Motor neuron (in vitro differentiated cells): ENCODE measurements around the gene YTHDF2. TPM values are rescaled to one million over a fixed set of nuclear protein-coding genes. Genes with fewer than 3 reads are reported as not detected.
"Not testable (repeated sequence)": the region's sequence is repeated elsewhere in the genome, so short reads cannot be mapped to it uniquely, and the experiment has no call there.

Source experiments
- ATAC-seq, 8 experiments: fragments of 200-7000 bp; cut with Tn5 transposase; replicated peaks in 6 of 8; 2 replicates each; pipeline ENCODE4 v1.8.0; 2021; ENCODE audit warnings: mild to moderate bottlenecking in 8 of 8, moderate library complexity in 8 of 8
- H3K27ac ChIP-seq, 2 donors: fragments of 250-450 bp; sonication (Bioruptor Pico); 2 replicates each; pipeline ENCODE4 v1.9.0; 2021; ENCODE audit warnings: antibody characterized with exemption in 2 of 2, mild to moderate bottlenecking in 2 of 2, moderate library complexity in 1 of 2
- H3K4me1 ChIP-seq, 2 donors: fragments of 250-450 bp; sonication (Bioruptor Pico); replicated peaks in 1 of 2; 2 replicates each; pipeline ENCODE4 v1.6.1; 2021; ENCODE audit warnings: antibody characterized with exemption in 2 of 2, mild to moderate bottlenecking in 2 of 2, moderate library complexity in 1 of 2
- H3K4me3 ChIP-seq, 5 donors: fragments of 250-450 bp; sonication (Bioruptor Pico); 2 replicates each; pipeline ENCODE4 v1.9.0; 2021; ENCODE audit warnings: antibody characterized with exemption in 5 of 5, mild to moderate bottlenecking in 5 of 5, moderate library complexity in 4 of 5
- WGBS, 10 experiments: fragments of 450-650 bp; shearing (Covaris generic); methylation state at CpG; one replicate each; pipeline ENCODE4 v1.0.0; 2022; 5-methylcytosine and 5-hydroxymethylcytosine counted together
- in situ Hi-C, 9 experiments: fragments of 400-800 bp; cut with MboI; loops; one replicate each; pipeline ENCODE4 v1.15.0; 2021; ENCODE audit warnings: low sequenced_read_pairs in 9 of 9, low pct_unique_long_range_greater_than_20kb in 2 of 9; ENCODE audit not compliant: unreplicated experiment in 9 of 9
- total RNA-seq, 8 experiments: library from RNA; unstranded; fragments of 300-600 nt; gene quantifications; 2 replicates each; pipeline versions ENCODE4 v1.2.3 to v1.2.4, GENCODE V29; 2022

The YTHDF2 gene
- total RNA-seq, 8 experiments from 2014 or later = 60.2 to 149 (median 88.6) TPM

DNA sequence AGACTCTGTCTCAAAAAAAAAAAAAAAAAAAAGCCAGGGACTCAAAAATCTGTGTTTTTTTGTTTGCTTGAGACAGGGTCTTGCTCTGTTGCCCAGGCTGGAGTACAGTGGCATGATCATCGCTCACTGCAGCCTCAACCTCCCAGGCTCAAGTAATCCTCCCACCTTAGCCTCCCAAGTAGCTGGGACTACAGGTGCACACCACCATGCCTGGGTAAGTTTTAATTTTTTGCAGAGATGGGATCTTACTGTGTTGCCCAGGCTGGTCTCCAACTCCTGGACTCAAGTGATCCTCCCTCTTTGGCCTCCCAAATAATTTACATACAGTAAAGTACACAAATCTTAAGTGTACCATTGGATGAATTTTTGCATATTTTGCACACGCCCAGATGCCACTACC lies 55.2 kb downstream of the YTHDF2 start:
- 0 to 100% (median 76%) methylated on average over 1 to 2 of the region's 2 CpGs; no CpG with 5 or more reads in 2 of the 10 experiments for WGBS, 10 experiments
- ATAC-seq, H3K4me1 ChIP-seq, H3K27ac ChIP-seq, H3K4me3 ChIP-seq: not testable (repeated sequence)
- in situ Hi-C loops = loop anchor here in 1 of 9 experiments (25.0 kb wide), 2 partner anchors 245 to 420 kb away; no protein-coding TSS in a partner anchor

DNA sequence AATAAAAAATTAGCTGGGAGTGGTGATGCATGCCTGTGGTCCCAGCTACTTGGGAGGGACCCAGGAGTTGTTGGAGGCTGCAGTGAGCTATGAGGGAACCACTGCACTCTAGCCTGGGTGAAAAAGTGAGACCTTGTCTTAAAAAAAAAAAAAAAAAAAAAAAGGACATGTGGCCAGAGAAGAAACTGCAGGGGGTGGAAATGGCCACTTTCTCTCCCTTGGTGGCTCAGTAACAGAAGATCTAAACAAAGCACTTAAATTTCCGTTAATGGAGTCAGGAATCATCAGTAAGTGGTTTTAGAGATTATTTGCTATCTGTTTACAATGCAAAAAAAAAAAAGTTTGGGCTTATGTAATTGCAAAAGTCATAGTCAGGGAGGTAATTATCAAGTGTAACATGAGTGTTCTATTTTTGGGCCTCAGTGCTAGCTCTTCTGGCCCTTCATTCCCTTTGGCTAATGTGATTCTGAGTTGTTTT lies 55.9 kb downstream of the YTHDF2 start:
- 0 to 100% (median 83%) methylated on average over 1 of the region's 1 CpG; no CpG with 5 or more reads in 1 of the 10 experiments for WGBS, 10 experiments
- ATAC-seq = no peak
- Histone ChIP-seq H3K27ac (no peak overlapping the region), H3K4me1 (no peaks in the 10 kb centered on the region), H3K4me3 (no peak overlapping the region)
- in situ Hi-C loops = loop anchor here in 1 of 9 experiments (25.0 kb wide), 2 partner anchors 245 to 420 kb away; no protein-coding TSS in a partner anchor

DNA sequence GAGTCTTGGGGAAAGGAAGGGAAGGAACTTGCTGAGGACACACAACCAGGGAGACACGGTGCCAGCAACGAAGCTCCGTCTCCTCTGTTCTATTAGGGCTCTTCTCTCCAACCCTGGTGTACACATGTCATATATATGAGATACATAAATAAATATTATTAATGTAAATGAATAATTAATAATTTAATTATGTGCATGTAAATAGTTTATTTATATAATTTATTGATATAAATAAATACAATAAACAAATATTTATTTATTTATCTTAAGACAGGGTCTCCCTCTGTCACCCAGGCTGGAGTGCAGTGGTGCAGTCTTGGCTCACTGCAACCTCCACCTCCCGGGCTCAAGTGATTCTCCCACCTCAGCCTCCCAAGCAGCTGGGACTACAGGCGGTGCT lies 57.8 kb downstream of the YTHDF2 start:
- in situ Hi-C loops = loop anchor here in 1 of 9 experiments (25.0 kb wide), 2 partner anchors 243 to 418 kb away; no protein-coding TSS in a partner anchor
- not testable (repeated sequence) for H3K4me1 ChIP-seq, H3K27ac ChIP-seq, ATAC-seq, H3K4me3 ChIP-seq
- 80 to 100% (median 92%) methylated on average over 2 to 5 of the region's 5 CpGs; no CpG with 5 or more reads in 4 of the 10 experiments for WGBS, 10 experiments

GRCh38 chr1:28796352-28797211 lies 59.8 kb downstream of the YTHDF2 start:
- 0 to 82% (median 67%) methylated on average over 1 to 18 of the region's 18 CpGs; no CpG with 5 or more reads in 1 of the 10 experiments for WGBS, 10 experiments
- peaks cover 0 to 4% of the 10 kb centered on the region in 2 donors for H3K4me1 ChIP-seq
- peak in 4 of 8 experiments; percentile 48 to 87 (median 68) for ATAC-seq
- H3K27ac ChIP-seq = no peak overlapping the region
- in situ Hi-C loops = loop anchor here in 1 of 9 experiments (25.0 kb wide), 2 partner anchors 241 to 416 kb away; no protein-coding TSS in a partner anchor
- no peak overlapping the region for H3K4me3 ChIP-seq

GRCh38 chr1:28800324-28800723 lies 63.6 kb downstream of the YTHDF2 start:
- peaks cover 0 to 13% of the 10 kb centered on the region in 2 donors for H3K4me1 ChIP-seq
- no peak for ATAC-seq
- no peak overlapping the region for H3K27ac ChIP-seq
- WGBS, 10 experiments = 0 to 61% (median 27%) methylated on average over 1 to 3 of the region's 3 CpGs; no CpG with 5 or more reads in 4 of the 10 experiments
- no peak overlapping the region for H3K4me3 ChIP-seq
- in situ Hi-C loops = no loop called here

- in situ Hi-C loops = no loop called here
- ATAC-seq = no peak
- WGBS, 10 experiments = 40 to 100% (median 80%) methylated on average over 1 to 5 of the region's 6 CpGs; no CpG with 5 or more reads in 3 of the 10 experiments
- H3K4me1 ChIP-seq = peaks cover 0 to 13% of the 10 kb centered on the region in 2 donors
- H3K4me3 ChIP-seq = no peak overlapping the region
- H3K27ac ChIP-seq = no peak overlapping the region
These were observed 64.7 kb downstream of the YTHDF2 start for GRCh38 chr1:28801461-28801860.

DNA sequence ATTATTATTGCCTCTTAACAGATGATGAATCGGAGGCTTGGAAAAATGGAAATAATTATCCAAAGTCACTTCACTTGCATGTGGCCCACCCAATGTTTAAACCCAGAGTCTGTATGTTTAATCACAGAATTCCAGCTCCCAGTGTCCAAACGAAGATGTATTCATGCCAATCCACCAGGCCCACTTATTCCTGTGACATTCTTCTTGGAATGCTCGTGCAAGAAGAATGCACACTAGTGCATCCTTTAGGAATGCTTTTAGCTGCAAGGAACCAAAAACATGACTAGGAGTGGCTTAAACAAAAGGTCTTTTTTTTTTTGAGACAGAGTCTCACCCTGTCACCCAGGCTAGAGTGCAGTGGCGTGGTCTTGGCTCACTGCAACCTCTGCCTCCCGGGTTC lies 66.3 kb downstream of the YTHDF2 start:
- Histone ChIP-seq H3K4me3 (no peak overlapping the region), H3K4me1 (peaks cover 0 to 13% of the 10 kb centered on the region in 2 donors), H3K27ac (no peak overlapping the region)
- 0 to 93% (median 77%) methylated on average over 1 to 5 of the region's 5 CpGs; no CpG with 5 or more reads in 2 of the 10 experiments for WGBS, 10 experiments
- in situ Hi-C loops = no loop called here
- ATAC-seq = no peak

GRCh38 chr1:28803662-28804061 lies 66.9 kb downstream of the YTHDF2 start:
- H3K27ac ChIP-seq = no peak overlapping the region
- in situ Hi-C loops = no loop called here
- ATAC-seq = no peak
- WGBS, 10 experiments = 35 to 100% (median 86%) methylated on average over 1 to 3 of the region's 3 CpGs; no CpG with 5 or more reads in 3 of the 10 experiments
- peaks cover 0 to 13% of the 10 kb centered on the region in 2 donors for H3K4me1 ChIP-seq
- no peak overlapping the region for H3K4me3 ChIP-seq

DNA sequence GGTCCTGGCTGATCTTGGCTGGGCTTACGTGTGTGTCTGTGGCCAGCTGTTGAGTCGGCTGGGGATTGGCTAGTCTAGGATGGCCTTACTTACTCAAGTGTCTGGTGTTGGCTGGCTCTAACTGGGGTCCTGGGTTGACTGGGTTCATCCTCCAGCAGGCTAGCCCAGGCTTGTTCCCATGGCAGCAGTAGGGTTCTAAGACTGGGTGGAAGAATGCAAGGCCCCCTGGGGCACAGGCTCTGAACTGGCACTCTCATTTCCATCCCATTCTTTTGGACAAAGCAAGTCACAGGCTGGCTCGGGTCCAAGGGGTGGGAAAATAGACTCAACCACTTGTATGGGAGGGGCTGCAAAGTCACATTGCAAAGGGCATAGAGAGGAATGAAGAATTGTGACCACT lies 67.3 kb downstream of the YTHDF2 start:
- no peak overlapping the region for H3K4me3 ChIP-seq
- ATAC-seq = peak in 5 of 8 experiments; percentile 79 to 95 (median 91)
- 0 to 53% (median 20%) methylated on average over 1 to 3 of the region's 3 CpGs; no CpG with 5 or more reads in 4 of the 10 experiments for WGBS, 10 experiments
- no peak overlapping the region for H3K27ac ChIP-seq
- in situ Hi-C loops = no loop called here
- H3K4me1 ChIP-seq = peaks cover 0 to 13% of the 10 kb centered on the region in 2 donors

- Histone ChIP-seq H3K4me1 (peaks cover 0 to 9% of the 10 kb centered on the region in 2 donors), H3K4me3 (no peak overlapping the region), H3K27ac (no peak overlapping the region)
- in situ Hi-C loops = no loop called here
- ATAC-seq = no peak
- WGBS, 10 experiments = 14 to 70% (median 47%) methylated on average over 1 to 4 of the region's 4 CpGs; no CpG with 5 or more reads in 2 of the 10 experiments
These were observed 70.3 kb downstream of the YTHDF2 start for GRCh38 chr1:28807046-28807445.

DNA sequence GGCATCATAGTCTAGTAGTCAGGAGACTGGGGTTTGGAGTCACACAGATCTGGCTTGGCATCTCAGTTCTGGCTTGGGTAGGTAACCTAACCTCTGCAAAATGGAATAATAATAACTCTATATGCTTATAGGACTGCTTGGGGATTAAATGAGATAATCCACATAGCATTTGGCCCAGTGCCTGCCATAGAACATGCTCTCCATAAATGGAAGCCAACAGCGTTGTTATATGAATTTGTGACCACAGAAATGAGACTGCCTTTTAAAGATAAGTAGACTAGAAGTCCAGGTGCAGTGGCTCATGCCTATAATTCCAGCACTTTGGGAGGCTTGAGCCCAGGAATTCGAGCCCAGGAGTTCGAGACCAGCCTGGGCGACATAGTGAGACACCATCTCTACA lies 71.2 kb downstream of the YTHDF2 start:
- Histone ChIP-seq H3K4me1 (peaks cover 0 to 9% of the 10 kb centered on the region in 2 donors), H3K4me3 (no peak overlapping the region), H3K27ac (no peak overlapping the region)
- no peak for ATAC-seq
- WGBS, 10 experiments = 0 to 100% (median 80%) methylated on average over 1 to 4 of the region's 4 CpGs; no CpG with 5 or more reads in 4 of the 10 experiments
- in situ Hi-C loops = no loop called here

GRCh38 chr1:28811369-28811765 lies 74.6 kb downstream of the YTHDF2 start:
- in situ Hi-C loops = no loop called here
- H3K27ac ChIP-seq = no peak overlapping the region
- no peak overlapping the region for H3K4me3 ChIP-seq
- ATAC-seq = no peak
- H3K4me1 ChIP-seq = no peaks in the 10 kb centered on the region
- 18 to 90% (median 71%) methylated on average over 1 to 9 of the region's 9 CpGs; no CpG with 5 or more reads in 1 of the 10 experiments for WGBS, 10 experiments
